GM23338 (cell line): ENCODE measurements around the gene ARHGAP10. TPM values are rescaled to one million over a fixed set of nuclear protein-coding genes. Genes with fewer than 3 reads are reported as not detected.

Source experiments
- ATAC-seq: fragments of 200-7000 bp; cut with Tn5 transposase; 3 replicates; pipeline ENCODE4 v1.9.1; 2020
- DNase-seq: peaks from one replicate; pipeline ENCODE4 v3.0.0-alpha.2; 2015; ENCODE audit warnings: low spot score
- H2AFZ ChIP-seq: fragments of 200-600 bp; sonication (generic); 2 replicates; pipeline ENCODE4 v1.8.0; 2016; ENCODE audit warnings: antibody characterized with exemption, mild to moderate bottlenecking, moderate library complexity
- H3F3A ChIP-seq: fragments of 200-600 bp; sonication (generic); replicated peaks from 2 replicates; pipeline ENCODE4 v1.8.0; 2017; ENCODE audit warnings: antibody characterized with exemption, mixed run types, low read depth
- H3K27ac ChIP-seq: fragments of 200-600 bp; sonication (generic); 2 replicates; pipeline ENCODE4 v1.6.1; 2016; ENCODE audit warnings: low read depth
- H3K27me3 ChIP-seq: fragments of 200-600 bp; sonication (generic); 2 replicates; pipeline ENCODE4 v1.8.0; 2016; ENCODE audit warnings: mild to moderate bottlenecking, mixed run types, moderate library complexity; ENCODE audit not compliant: insufficient read depth
- H3K36me3 ChIP-seq: fragments of 200-600 bp; sonication (generic); 2 replicates; pipeline ENCODE4 v1.8.0; 2016; ENCODE audit warnings: mild to moderate bottlenecking; ENCODE audit not compliant: insufficient read depth
- H3K4me1 ChIP-seq: fragments of 200-600 bp; sonication (generic); 2 replicates; pipeline ENCODE4 v1.8.0; 2016; ENCODE audit warnings: mild to moderate bottlenecking, moderate library complexity; ENCODE audit not compliant: insufficient read depth
- H3K4me2 ChIP-seq: fragments of 200-600 bp; sonication (generic); 2 replicates; pipeline ENCODE4 v1.7.1; 2017; ENCODE audit warnings: mixed run types
- H3K4me3 ChIP-seq: fragments of 200-600 bp; sonication (generic); 2 replicates; pipeline ENCODE4 v1.6.1; 2016; ENCODE audit warnings: mixed run types
- H3K79me2 ChIP-seq: fragments of 200-600 bp; sonication (generic); replicated peaks from 2 replicates; pipeline ENCODE4 v1.8.0; 2017; ENCODE audit warnings: mild to moderate bottlenecking; ENCODE audit not compliant: insufficient read depth
- H3K9me2 ChIP-seq: fragments of 200-600 bp; sonication (generic); 2 replicates; pipeline ENCODE4 v1.8.0; 2017; ENCODE audit not compliant: insufficient read depth
- H4K20me1 ChIP-seq: fragments of 200-600 bp; sonication (generic); replicated peaks from 2 replicates; pipeline ENCODE4 v1.8.0; 2017; ENCODE audit warnings: mild to moderate bottlenecking; ENCODE audit not compliant: insufficient read depth
- H3K27ac Mint-ChIP-seq: 2 replicates; pipeline ENCODE4 v1.8.0; 2020; ENCODE audit warnings: inconsistent platforms, mild to moderate bottlenecking, moderate library complexity, mixed read lengths
- H3K27me3 Mint-ChIP-seq: 3 replicates; pipeline ENCODE4 v1.8.0; 2022; ENCODE audit warnings: low read depth, mild to moderate bottlenecking, moderate library complexity, mixed read lengths, inconsistent platforms; ENCODE audit not compliant: insufficient read depth, poor library complexity
- H3K36me3 Mint-ChIP-seq: 3 replicates; pipeline ENCODE4 v1.8.0; 2021; ENCODE audit warnings: low read depth, mild to moderate bottlenecking, inconsistent platforms, moderate library complexity, mixed read lengths
- H3K4me1 Mint-ChIP-seq: 3 replicates; pipeline ENCODE4 v1.8.0; 2020; ENCODE audit warnings: mild to moderate bottlenecking, inconsistent platforms, mixed read lengths
- H3K4me3 Mint-ChIP-seq: 3 replicates; pipeline ENCODE4 v1.8.0; 2021; ENCODE audit warnings: moderate library complexity, mild to moderate bottlenecking, inconsistent platforms, mixed read lengths
- H3K9me3 Mint-ChIP-seq: 3 replicates; pipeline ENCODE4 v1.8.0; 2020; ENCODE audit warnings: moderate library complexity, mild to moderate bottlenecking, inconsistent platforms, mixed read lengths
- CREB1 ChIP-seq: fragments of 250-450 bp; sonication (Bioruptor Pico); IDR thresholded peaks from 2 replicates; pipeline ENCODE4 v1.5.0; 2020; ENCODE audit warnings: low read depth, mild to moderate bottlenecking, moderate library complexity
- CTCF ChIP-seq, 2 experiments: fragments of 200-600 bp in 1 of 2; sonication (generic) in 1 of 2; conservative IDR thresholded peaks; 2 replicates each; pipeline versions ENCODE4 v1.5.1 to v1.6.1; 2016 to 2017; ENCODE audit warnings: antibody characterized with exemption in 2 of 2, low read depth in 2 of 2, mild to moderate bottlenecking in 2 of 2, moderate library complexity in 1 of 2
- EZH2 ChIP-seq: fragments of 200-600 bp; sonication (generic); IDR thresholded peaks from one replicate; pipeline ENCODE4 v1.8.0; 2017; ENCODE audit warnings: antibody characterized with exemption, mild to moderate bottlenecking, low read depth; ENCODE audit not compliant: unreplicated experiment
- EZH2phosphoT487 ChIP-seq: fragments of 200-600 bp; sonication (generic); IDR thresholded peaks from one replicate; pipeline ENCODE4 v1.8.1; 2018; ENCODE audit warnings: antibody characterized with exemption; ENCODE audit not compliant: unreplicated experiment
- JUNB ChIP-seq: IDR thresholded peaks from one replicate; pipeline ENCODE4 v1.6.1; 2016; ENCODE audit warnings: antibody characterized with exemption; ENCODE audit not compliant: unreplicated experiment
- NANOG ChIP-seq: IDR thresholded peaks from 2 replicates; pipeline ENCODE4 v1.6.1; 2016; ENCODE audit warnings: antibody characterized with exemption, borderline replicate concordance
- POLR2AphosphoS5 ChIP-seq: IDR thresholded peaks from 2 replicates; pipeline ENCODE4 v1.6.1; 2016; ENCODE audit warnings: antibody characterized with exemption, low read depth
- REST ChIP-seq: IDR thresholded peaks from one replicate; pipeline ENCODE4 v1.6.1; 2018; ENCODE audit warnings: antibody characterized with exemption; ENCODE audit not compliant: unreplicated experiment
- STAT1 ChIP-seq: IDR thresholded peaks from one replicate; pipeline ENCODE4 v1.6.1; 2016; ENCODE audit warnings: antibody characterized with exemption; ENCODE audit not compliant: unreplicated experiment
- ZNF114 ChIP-seq: fragments of 250-450 bp; sonication (Bioruptor Pico); IDR thresholded peaks from 2 replicates; pipeline ENCODE4 v1.5.0; 2020; ENCODE audit warnings: mild to moderate bottlenecking, moderate library complexity
- ZNF331 ChIP-seq: fragments of 250-450 bp; sonication (Bioruptor Pico); IDR thresholded peaks from 2 replicates; pipeline ENCODE4 v1.5.0; 2020; ENCODE audit warnings: low read depth, mild to moderate bottlenecking, moderate library complexity
- ZNF462 ChIP-seq: fragments of 250-450 bp; sonication (Bioruptor Pico); IDR thresholded peaks from 2 replicates; pipeline ENCODE4 v1.5.0; 2020; ENCODE audit warnings: mild to moderate bottlenecking, moderate library complexity
- polyA plus RNA-seq: library from polyadenylated mRNA; unstranded; fragments of >200 nt; fragmentation: Nextera tagmentation; extraction: Ambion mirVana; gene quantifications from 2 replicates; pipeline ENCODE4 v1.2.1, GENCODE V29; 2016
- total RNA-seq: library from RNA; depleted of rRNA; stranded (reverse); fragments of >200 nt; shearing (Covaris generic); gene quantifications from 2 replicates; pipeline ENCODE4 v1.2.3, GENCODE V29; 2014
- TF ChIP-seq, protein P1 (sequence below): IDR thresholded peaks from 2 replicates; pipeline ENCODE4 v1.6.1; 2016; ENCODE audit warnings: antibody characterized with exemption

The ARHGAP10 gene
- total and polyA plus RNA-seq, 2 experiments from 2014 or later: 5.1 to 6.3 TPM

- Histone ChIP-seq H3K4me2 (no peak overlapping the region), H3K4me1 (peaks cover 7% of the 10 kb centered on the region), H3K4me3 (no peak overlapping the region), H2AFZ (no peak overlapping the region), H3K79me2 (no peaks in the 10 kb centered on the region), H3K27ac (no peak overlapping the region), H4K20me1 (no peaks in the 10 kb centered on the region), H3F3A (no peaks in the 10 kb centered on the region), H3K9me2 (no peaks in the 10 kb centered on the region; the same call in 1 of the 2 replicates), H3K36me3 (no peaks in the 10 kb centered on the region), H3K27me3 (no peaks in the 10 kb centered on the region)
- DNase-seq (no peak), ATAC-seq (no peak)
- H3K4me3 Mint-ChIP-seq: no peak overlapping the region
- H3K36me3 Mint-ChIP-seq: no peaks in the 10 kb centered on the region
- H3K9me3 Mint-ChIP-seq: no peaks in the 10 kb centered on the region; the same call in 2 of the 3 replicates
- H3K27ac Mint-ChIP-seq: no peak overlapping the region
- H3K27me3 Mint-ChIP-seq: no peaks in the 10 kb centered on the region
- TF ChIP-seq ZNF331 (CRISPR knock-in tag) (no peak), STAT1 (no peak), ZNF462 (CRISPR knock-in tag) (no peak), EZH2phosphoT487 (no peak), POLR2AphosphoS5 (no peak), NANOG (no peak), JUNB (no peak), ZNF114 (no peak), CREB1 (CRISPR knock-in tag) (no peak), EZH2 (no peak), REST (no peak), CTCF (conservative IDR thresholded peaks at IDR 0.05; ENCODE audit: low read depth in 2 of 2) (no peak)
- TF ChIP-seq, protein P1, sequence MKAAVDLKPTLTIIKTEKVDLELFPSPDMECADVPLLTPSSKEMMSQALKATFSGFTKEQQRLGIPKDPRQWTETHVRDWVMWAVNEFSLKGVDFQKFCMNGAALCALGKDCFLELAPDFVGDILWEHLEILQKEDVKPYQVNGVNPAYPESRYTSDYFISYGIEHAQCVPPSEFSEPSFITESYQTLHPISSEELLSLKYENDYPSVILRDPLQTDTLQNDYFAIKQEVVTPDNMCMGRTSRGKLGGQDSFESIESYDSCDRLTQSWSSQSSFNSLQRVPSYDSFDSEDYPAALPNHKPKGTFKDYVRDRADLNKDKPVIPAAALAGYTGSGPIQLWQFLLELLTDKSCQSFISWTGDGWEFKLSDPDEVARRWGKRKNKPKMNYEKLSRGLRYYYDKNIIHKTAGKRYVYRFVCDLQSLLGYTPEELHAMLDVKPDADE: no peak
- peaks cover 13% of the 10 kb centered on the region for H3K4me1 Mint-ChIP-seq
These were observed 192.0 kb downstream of the ARHGAP10 start for GRCh38 chr4:147923854-147924253.
